ENCODE data around the gene PBLD. TPM values are rescaled to one million over a fixed set of nuclear protein-coding genes. Genes with fewer than 3 reads are reported as not detected.

The PBLD gene
- total and polyA plus RNA-seq, 8 donors = 10.7 to 43.6 (median 27.5) TPM

DNA sequence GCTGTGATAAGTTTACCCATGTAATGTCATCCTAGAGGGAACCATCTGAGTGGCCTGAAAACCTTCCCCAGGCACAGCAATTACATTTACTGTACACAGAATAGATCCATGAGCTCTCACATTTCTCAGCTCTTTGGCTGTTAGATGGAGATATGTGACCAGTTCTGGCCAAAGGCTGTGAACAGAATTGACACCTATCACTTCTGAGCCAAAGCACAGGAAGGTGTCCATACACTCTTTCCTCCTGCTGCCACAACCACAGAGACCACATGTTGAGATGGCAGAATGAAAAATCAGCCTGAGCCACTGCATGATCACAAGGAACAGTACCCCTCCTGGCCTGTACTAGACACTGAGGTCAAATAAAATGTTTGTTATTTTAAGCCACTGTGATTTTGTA is 56.5 kb downstream of the PBLD start:
- Histone ChIP-seq H3K36me3 (no peaks in the 10 kb centered on the region), H3K27me3 (no peaks in the 10 kb centered on the region), H3K4me3 (no peak overlapping the region), H3K4me1 (peaks cover 0 to 5% (median 0%) of the 10 kb centered on the region in 4 donors), H3K27ac (no peak overlapping the region), H3K9me3 (peaks cover 3 to 22% (median 14%) of the 10 kb centered on the region in 4 donors)
- TF ChIP-seq EP300 (IDR thresholded peaks at IDR 0.05) (no peak), POLR2A (IDR thresholded peaks at IDR 0.05) (no peak), POLR2AphosphoS5 (IDR thresholded peaks at IDR 0.05) (no peak)
- TF ChIP-seq, protein P1, sequence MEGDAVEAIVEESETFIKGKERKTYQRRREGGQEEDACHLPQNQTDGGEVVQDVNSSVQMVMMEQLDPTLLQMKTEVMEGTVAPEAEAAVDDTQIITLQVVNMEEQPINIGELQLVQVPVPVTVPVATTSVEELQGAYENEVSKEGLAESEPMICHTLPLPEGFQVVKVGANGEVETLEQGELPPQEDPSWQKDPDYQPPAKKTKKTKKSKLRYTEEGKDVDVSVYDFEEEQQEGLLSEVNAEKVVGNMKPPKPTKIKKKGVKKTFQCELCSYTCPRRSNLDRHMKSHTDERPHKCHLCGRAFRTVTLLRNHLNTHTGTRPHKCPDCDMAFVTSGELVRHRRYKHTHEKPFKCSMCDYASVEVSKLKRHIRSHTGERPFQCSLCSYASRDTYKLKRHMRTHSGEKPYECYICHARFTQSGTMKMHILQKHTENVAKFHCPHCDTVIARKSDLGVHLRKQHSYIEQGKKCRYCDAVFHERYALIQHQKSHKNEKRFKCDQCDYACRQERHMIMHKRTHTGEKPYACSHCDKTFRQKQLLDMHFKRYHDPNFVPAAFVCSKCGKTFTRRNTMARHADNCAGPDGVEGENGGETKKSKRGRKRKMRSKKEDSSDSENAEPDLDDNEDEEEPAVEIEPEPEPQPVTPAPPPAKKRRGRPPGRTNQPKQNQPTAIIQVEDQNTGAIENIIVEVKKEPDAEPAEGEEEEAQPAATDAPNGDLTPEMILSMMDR (IDR thresholded peaks at IDR 0.05) = no peak
- no peak for DNase-seq
- intact Hi-C loops (cut with DNase I; ENCODE audit: low total_unique reads) = no loop called here

- Histone ChIP-seq H3K4me1 (peaks cover 0 to 5% (median 0%) of the 10 kb centered on the region in 4 donors), H3K36me3 (no peaks in the 10 kb centered on the region), H3K9me3 (peaks cover 3 to 22% (median 14%) of the 10 kb centered on the region in 4 donors), H3K4me3 (no peak overlapping the region), H3K27me3 (no peaks in the 10 kb centered on the region), H3K27ac (no peak overlapping the region)
- TF ChIP-seq, protein P1 (IDR thresholded peaks at IDR 0.05) = no peak
- TF ChIP-seq POLR2A (IDR thresholded peaks at IDR 0.05) (no peak), POLR2AphosphoS5 (IDR thresholded peaks at IDR 0.05) (no peak), EP300 (IDR thresholded peaks at IDR 0.05) (no peak)
- 86 to 100% (median 97%) methylated on average over 2 of the region's 2 CpGs for WGBS, 5 donors
- intact Hi-C loops (cut with DNase I; ENCODE audit: low total_unique reads) = no loop called here
- DNase-seq = no peak
Observed at GRCh38 chr10:68275600-68276126, 57.1 kb downstream of the PBLD start.

GRCh38 chr10:68272833-68273232 is 59.9 kb downstream of the PBLD start:
- Histone ChIP-seq H3K4me1 (peaks cover 0 to 5% (median 0%) of the 10 kb centered on the region in 4 donors), H3K4me3 (no peak overlapping the region), H3K27ac (no peak overlapping the region), H3K9me3 (peaks cover under 1 to 8% (median 7%) of the 10 kb centered on the region in 4 donors), H3K27me3 (no peaks in the 10 kb centered on the region), H3K36me3 (no peaks in the 10 kb centered on the region)
- TF ChIP-seq EP300 (IDR thresholded peaks at IDR 0.05) (no peak), POLR2A (IDR thresholded peaks at IDR 0.05) (no peak), POLR2AphosphoS5 (IDR thresholded peaks at IDR 0.05) (no peak)
- TF ChIP-seq, protein P1 (IDR thresholded peaks at IDR 0.05) = no peak
- DNase-seq = no peak
- intact Hi-C loops (cut with DNase I; ENCODE audit: low total_unique reads) = no loop called here

GRCh38 chr10:68271196-68271882 is 61.4 kb downstream of the PBLD start:
- no peak overlapping the region for H3K27ac ChIP-seq
- peak; percentile 13 to 45 for DNase-seq
- 38 to 56% (median 52%) methylated on average over 7 of the region's 7 CpGs for WGBS, 5 donors
- H3K36me3 ChIP-seq = no peaks in the 10 kb centered on the region
- H3K4me3 ChIP-seq = no peak overlapping the region
- H3K4me1 ChIP-seq = peaks cover 0 to 5% (median 0%) of the 10 kb centered on the region in 4 donors
- no peaks in the 10 kb centered on the region for H3K9me3 ChIP-seq
- intact Hi-C loops (cut with DNase I; ENCODE audit: low total_unique reads) = no loop called here
- TF ChIP-seq, protein P1 (IDR thresholded peaks at IDR 0.05) = no peak
- TF ChIP-seq POLR2AphosphoS5 (IDR thresholded peaks at IDR 0.05) (peak in 1 of 3 donors; percentile 5), EP300 (IDR thresholded peaks at IDR 0.05) (no peak), POLR2A (IDR thresholded peaks at IDR 0.05) (no peak)
- no peaks in the 10 kb centered on the region for H3K27me3 ChIP-seq

All from stomach (tissue), 9 donors.